Osteoblast (primary cell): ENCODE results near the gene WBP1L. TPM values are rescaled to one million over a fixed set of nuclear protein-coding genes. Genes with fewer than 3 reads are reported as not detected.

Source experiments
- DNase-seq: peaks from one replicate; pipeline ENCODE4 v3.0.0; 2011; ENCODE audit warnings: low spot score, mixed read lengths; ENCODE audit not compliant: insufficient read length; ENCODE audit errors: missing footprints
- H2AFZ ChIP-seq: 2 replicates; pipeline ENCODE4 v1.6.0; 2011; ENCODE audit warnings: mild to moderate bottlenecking, low read length
- H3K27ac ChIP-seq: 2 replicates; pipeline ENCODE4 v1.5.1; 2011; ENCODE audit warnings: mild to moderate bottlenecking, low read depth, low read length, moderate library complexity
- H3K27me3 ChIP-seq: 2 replicates; pipeline ENCODE4 v1.6.0; 2012; ENCODE audit warnings: mild to moderate bottlenecking, control low read depth, inconsistent platforms, low read length, moderate library complexity; ENCODE audit not compliant: insufficient read depth
- H3K36me3 ChIP-seq: 2 replicates; pipeline ENCODE4 v1.5.1; 2011; ENCODE audit warnings: mild to moderate bottlenecking, low read length, control low read depth, moderate library complexity; ENCODE audit not compliant: insufficient read depth
- H3K4me1 ChIP-seq: 2 replicates; pipeline ENCODE4 v1.5.1; 2011; ENCODE audit warnings: mild to moderate bottlenecking, low read length, control low read depth, moderate library complexity; ENCODE audit not compliant: insufficient read depth
- H3K4me2 ChIP-seq: 2 replicates; pipeline ENCODE4 v1.6.0; 2011; ENCODE audit warnings: mild to moderate bottlenecking, low read length; ENCODE audit not compliant: insufficient read depth
- H3K4me3 ChIP-seq: fragments of 200-600 bp; sonication (generic); 3 replicates; pipeline ENCODE4 v1.5.1; 2012; ENCODE audit warnings: mild to moderate bottlenecking, low read length, inconsistent platforms; ENCODE audit not compliant: insufficient read depth
- H3K79me2 ChIP-seq: 2 replicates; pipeline ENCODE4 v1.6.0; 2012; ENCODE audit warnings: mild to moderate bottlenecking, low read length, control low read depth, inconsistent platforms; ENCODE audit not compliant: insufficient read depth
- H3K9me3 ChIP-seq: 2 replicates; pipeline ENCODE4 v1.5.1; 2011; ENCODE audit warnings: low read depth, low read length, control low read depth
- H4K20me1 ChIP-seq: 2 replicates; pipeline ENCODE4 v1.6.0; 2012; ENCODE audit warnings: mild to moderate bottlenecking, low read length, control low read depth; ENCODE audit not compliant: insufficient read depth
- CTCF ChIP-seq: IDR thresholded peaks from 2 replicates; pipeline ENCODE4 v1.5.1; 2011; ENCODE audit warnings: mild to moderate bottlenecking, low read depth, low read length, moderate library complexity; ENCODE audit errors: extremely low read depth
- total RNA-seq: library from RNA; depleted of rRNA; stranded (reverse); fragments of >200 nt; gene quantifications from 2 replicates; pipeline ENCODE4 v1.2.3, GENCODE V29; 2012

The WBP1L gene
- total RNA-seq, 1 donor = 76.4 TPM

GRCh38 chr10:102718220-102718619 lies 25.5 kb upstream of the WBP1L start:
- H3K9me3 ChIP-seq = no peaks in the 10 kb centered on the region
- no peak overlapping the region for H3K27ac ChIP-seq
- H3K4me3 ChIP-seq = no peak overlapping the region
- H3K4me2 ChIP-seq = no peak overlapping the region
- H4K20me1 ChIP-seq = no peaks in the 10 kb centered on the region
- DNase-seq = no peak
- peaks cover 24% of the 10 kb centered on the region for H3K79me2 ChIP-seq
- no peaks in the 10 kb centered on the region for H3K27me3 ChIP-seq
- no peak for TF ChIP-seq CTCF
- H3K36me3 ChIP-seq = no peaks in the 10 kb centered on the region
- H2AFZ ChIP-seq = no peak overlapping the region
- peaks cover 5% of the 10 kb centered on the region for H3K4me1 ChIP-seq

GRCh38 chr10:102720337-102720736 lies 23.4 kb upstream of the WBP1L start:
- no peak for DNase-seq
- H3K36me3 ChIP-seq = no peaks in the 10 kb centered on the region
- no peak for TF ChIP-seq CTCF

GRCh38 chr10:102720775-102721301 lies 22.9 kb upstream of the WBP1L start:
- H3K4me2 ChIP-seq = no peak overlapping the region
- H3K9me3 ChIP-seq = no peaks in the 10 kb centered on the region
- no peaks in the 10 kb centered on the region for H3K4me1 ChIP-seq
- TF ChIP-seq CTCF = no peak
- H4K20me1 ChIP-seq = no peaks in the 10 kb centered on the region
- H3K27ac ChIP-seq = no peak overlapping the region
- H3K36me3 ChIP-seq = no peaks in the 10 kb centered on the region
- no peak for DNase-seq
- no peak overlapping the region for H3K4me3 ChIP-seq
- H3K79me2 ChIP-seq = peaks cover 15% of the 10 kb centered on the region
- H3K27me3 ChIP-seq = no peaks in the 10 kb centered on the region
- no peak overlapping the region for H2AFZ ChIP-seq

More at GRCh38 chr10:102720337-102720736, 23.4 kb upstream of the WBP1L start:
- Histone ChIP-seq H3K27ac (no peak overlapping the region), H3K4me2 (no peak overlapping the region), H3K9me3 (no peaks in the 10 kb centered on the region), H3K4me3 (no peak overlapping the region), H2AFZ (no peak overlapping the region), H3K27me3 (no peaks in the 10 kb centered on the region), H3K79me2 (peaks cover 15% of the 10 kb centered on the region), H4K20me1 (no peaks in the 10 kb centered on the region), H3K4me1 (peaks cover 1% of the 10 kb centered on the region)

- Histone ChIP-seq H2AFZ (no peak overlapping the region), H3K4me2 (no peak overlapping the region), H3K79me2 (peaks cover 8% of the 10 kb centered on the region), H4K20me1 (no peaks in the 10 kb centered on the region), H3K4me3 (no peak overlapping the region), H3K4me1 (peaks cover 8% of the 10 kb centered on the region), H3K9me3 (no peaks in the 10 kb centered on the region), H3K27ac (no peak overlapping the region), H3K36me3 (no peaks in the 10 kb centered on the region), H3K27me3 (no peaks in the 10 kb centered on the region)
- no peak for DNase-seq
- TF ChIP-seq CTCF = no peak
Measured at GRCh38 chr10:102721954-102722353, 21.8 kb upstream of the WBP1L start.
